Keratinocyte (primary cell): ENCODE results near the gene STRIT1.

ENCODE experiments used
- CTCF ChIP-seq, 3 experiments: IDR thresholded peaks in 1 of 3; conservative IDR thresholded peaks in 1 of 3; optimal IDR thresholded peaks in 1 of 3; 2 replicates in 2 of 3; 3 replicates in 1 of 3; pipeline versions ENCODE3 to v1.5.1; 2011; ENCODE audit warnings: low read length in 3 of 3, mild to moderate bottlenecking in 3 of 3, moderate library complexity in 2 of 3, control low read depth in 1 of 3, inconsistent platforms in 1 of 3; ENCODE audit not compliant: insufficient read depth in 2 of 3; ENCODE audit errors: extremely low read depth in 1 of 3
- EZH2 ChIP-seq: IDR thresholded peaks from one replicate; pipeline ENCODE4 v1.6.1; 2012; ENCODE audit warnings: inconsistent platforms, mild to moderate bottlenecking, low read length, moderate library complexity

GRCh38 chr3:155326244-155326643 is 32.8 kb upstream of the STRIT1 start:
- no peak for TF ChIP-seq CTCF (optimal IDR thresholded peaks at IDR 0.05 in 1 of 3, IDR thresholded peaks at IDR 0.05 in 1 of 3, conservative IDR thresholded peaks at IDR 0.05 in 1 of 3; ENCODE audit: extremely low read depth in 1 of 3, insufficient read depth in 2 of 3, low read length in 3 of 3)
- TF ChIP-seq EZH2, result no peak
